NOMO-1 (cell line): ENCODE data around the gene TM4SF18.
"Not testable (repeated sequence)": the region's sequence is repeated elsewhere in the genome, so short reads cannot be mapped to it uniquely, and the experiment has no call there.

Experiments
- DNase-seq, 2 experiments: peaks; one replicate each; lab custom pipeline; 2025; ENCODE audit not compliant: unreplicated experiment in 2 of 2; lab: John Stamatoyannopoulos, UW

The TM4SF18 gene, protein sequence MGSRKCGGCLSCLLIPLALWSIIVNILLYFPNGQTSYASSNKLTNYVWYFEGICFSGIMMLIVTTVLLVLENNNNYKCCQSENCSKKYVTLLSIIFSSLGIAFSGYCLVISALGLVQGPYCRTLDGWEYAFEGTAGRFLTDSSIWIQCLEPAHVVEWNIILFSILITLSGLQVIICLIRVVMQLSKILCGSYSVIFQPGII

DNA sequence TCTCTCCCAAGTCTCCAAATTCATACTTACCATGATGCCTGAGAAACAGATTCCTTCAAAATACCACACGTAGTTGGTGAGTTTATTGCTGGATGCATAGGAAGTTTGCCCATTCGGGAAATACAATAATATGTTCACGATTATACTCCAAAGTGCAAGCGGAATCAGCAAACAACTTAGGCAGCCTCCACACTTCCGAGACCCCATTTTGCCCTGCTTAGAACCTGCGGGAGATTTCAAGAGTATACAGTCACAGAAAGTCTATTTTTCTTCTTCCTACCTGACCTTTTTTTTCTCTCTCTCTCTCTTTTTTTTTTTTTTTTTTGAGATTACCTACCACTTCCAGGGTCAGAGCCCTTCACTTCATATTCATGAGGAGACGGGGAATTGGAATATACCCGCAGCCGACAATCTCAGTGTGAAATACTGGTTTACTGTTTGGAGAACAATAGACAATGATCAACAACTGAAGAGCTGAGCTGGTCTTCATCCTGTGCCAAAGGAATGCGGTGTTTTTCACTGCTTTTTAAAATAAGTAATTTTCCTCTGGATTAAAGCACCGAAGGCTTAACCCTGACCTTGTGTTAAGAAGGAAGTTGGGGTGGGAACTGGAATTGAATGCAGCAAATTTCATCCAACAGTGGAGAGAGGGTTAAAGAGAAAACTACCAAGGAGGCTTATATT is at the start of gene TM4SF18:
TM4SF18 (minus strand) TSS at position 461 of the 684 bp plus-strand sequence; CDS start at position 207, 254 bp downstream.
- no peak for DNase-seq

DNA sequence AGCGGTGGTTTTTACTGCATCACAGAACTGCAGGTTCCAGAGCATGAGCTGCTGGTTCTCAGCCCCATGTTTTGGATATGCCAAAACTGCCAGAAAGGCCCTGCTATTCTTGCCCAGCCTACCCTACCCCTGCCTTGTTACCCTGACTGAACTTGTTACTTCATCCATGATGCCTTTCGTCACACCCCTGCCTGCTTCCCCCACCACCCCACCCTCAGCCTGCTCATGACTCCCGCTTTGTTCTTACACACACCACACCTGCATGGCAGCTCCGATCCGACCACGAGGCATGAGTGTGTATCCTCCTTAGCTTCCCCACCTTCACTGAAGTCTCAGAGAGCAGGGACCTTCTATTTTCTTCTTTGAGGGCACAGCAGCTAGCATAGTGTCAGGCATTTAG is 49.1 kb upstream of the TM4SF18 start:
- no peak for DNase-seq

DNA sequence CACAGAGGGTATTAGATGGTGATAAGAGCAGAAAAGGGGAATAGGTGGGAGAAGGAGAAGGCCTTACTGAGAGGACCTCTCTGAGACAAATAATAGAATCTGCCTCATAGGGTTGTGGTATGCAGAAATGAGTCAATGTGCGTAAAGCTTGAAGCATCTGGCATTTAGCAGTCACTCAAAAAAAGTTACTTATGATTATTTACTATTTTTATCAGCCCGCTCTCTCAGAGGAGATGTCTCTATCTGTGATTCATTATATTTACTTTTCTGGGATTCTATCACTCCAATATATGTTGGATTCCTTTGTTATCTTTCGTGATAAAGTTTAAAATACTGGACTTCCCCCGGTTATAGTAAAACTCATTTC is 48.6 kb upstream of the TM4SF18 start:
- no peak for DNase-seq

DNA sequence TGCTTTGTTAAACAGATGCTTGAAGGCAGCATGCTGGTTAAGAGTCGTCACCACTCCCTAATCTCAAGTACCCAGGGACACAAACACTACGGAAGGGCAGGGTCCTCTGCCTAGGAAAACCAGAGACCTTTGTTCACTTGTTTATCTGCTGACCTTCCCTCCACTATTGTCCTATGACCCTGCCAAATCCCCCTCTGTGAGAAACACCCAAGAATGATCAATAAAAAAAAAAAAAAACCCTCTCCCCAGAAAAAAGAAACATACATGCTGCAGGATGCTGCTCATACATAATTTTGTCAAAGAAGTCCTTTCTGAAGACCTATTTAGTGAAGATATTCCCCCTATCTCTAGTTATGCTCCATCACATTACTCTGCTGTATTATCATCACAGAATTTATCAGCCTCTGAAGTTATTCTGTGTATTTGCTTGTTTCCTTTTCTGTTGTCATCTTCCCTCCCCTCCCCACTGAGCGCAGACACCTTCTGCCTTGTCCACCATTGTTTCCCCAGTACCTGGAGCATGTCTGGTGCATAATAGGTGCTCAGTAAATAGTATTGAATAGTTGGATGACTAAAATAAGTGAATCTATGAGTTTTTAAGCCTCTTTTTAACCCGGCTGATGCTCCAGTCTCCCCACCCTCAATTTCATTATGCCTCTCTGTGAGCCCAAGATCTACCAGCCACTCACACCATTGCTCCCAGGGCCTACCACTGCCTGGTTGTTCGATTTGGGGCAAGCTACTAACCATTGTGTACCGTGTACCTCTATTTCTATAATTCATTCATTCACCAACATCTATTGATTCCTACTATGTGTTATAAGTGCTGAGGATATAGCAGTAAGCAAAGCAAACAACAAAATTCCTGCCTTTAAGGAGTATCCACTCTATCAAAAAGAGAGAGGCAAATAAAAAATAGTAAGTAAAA is 48.0 kb upstream of the TM4SF18 start:
- DNase-seq: no peak

DNA sequence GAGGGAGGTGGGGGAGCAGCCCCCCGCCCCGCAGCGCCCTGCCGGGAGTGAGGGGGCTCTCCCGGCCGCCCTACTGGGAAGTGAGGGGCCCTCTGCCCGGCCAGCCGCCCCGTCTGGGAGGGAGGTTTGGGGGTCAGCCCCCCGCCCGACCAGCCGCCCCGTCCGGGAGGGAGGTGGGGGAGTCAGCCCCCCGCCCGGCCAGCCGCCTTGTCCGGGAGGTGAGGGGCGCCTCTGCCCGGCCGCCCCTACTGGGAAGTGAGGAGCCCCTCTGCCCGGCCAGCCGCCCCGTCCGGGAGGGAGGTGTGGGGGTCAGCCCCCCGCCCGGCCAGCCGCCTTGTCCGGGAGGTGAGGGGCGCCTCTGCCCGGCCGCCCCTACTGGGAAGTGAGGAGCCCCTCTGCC is 46.8 kb upstream of the TM4SF18 start:
- not testable (repeated sequence) for DNase-seq

DNA sequence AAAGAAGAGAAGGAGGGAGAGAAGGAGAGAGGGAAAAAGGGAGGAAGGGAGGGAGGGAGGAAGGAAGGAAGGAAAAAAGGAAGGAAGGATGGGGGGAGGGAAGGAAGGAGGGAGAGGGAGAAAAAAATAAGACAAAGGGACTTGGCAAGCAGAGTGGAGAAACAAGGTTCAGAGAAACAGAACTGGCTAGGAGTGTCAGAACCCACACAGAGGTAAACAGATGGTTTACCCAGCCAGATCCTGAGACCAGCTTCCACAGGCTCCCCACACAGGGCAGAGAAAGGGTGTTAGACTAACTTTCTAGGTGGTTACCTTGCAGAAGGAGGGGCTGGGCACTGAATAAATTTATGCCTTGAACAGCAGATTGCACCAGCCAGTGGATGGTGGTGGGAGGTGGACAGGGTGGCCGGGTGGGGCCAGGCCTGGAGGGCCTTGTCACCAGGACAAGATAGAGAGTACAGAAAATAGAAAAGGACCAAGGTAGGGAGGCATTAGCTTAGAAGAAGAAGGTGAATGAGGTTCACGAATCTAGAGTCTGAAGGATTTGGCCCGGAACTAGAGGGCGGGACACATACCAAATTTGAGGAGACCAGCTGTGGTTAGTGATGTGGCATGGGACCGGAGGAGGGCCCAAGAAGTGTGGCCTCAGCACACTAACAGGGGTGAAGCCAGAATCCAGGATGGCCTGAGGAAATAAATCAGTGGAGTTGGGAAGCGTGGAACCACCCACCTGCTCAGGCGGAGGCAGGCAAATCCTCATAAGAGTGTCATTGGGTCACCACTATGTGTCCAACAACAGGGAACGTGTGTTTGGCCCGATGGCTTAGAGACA is 45.3 kb upstream of the TM4SF18 start:
- DNase-seq: no peak

DNA sequence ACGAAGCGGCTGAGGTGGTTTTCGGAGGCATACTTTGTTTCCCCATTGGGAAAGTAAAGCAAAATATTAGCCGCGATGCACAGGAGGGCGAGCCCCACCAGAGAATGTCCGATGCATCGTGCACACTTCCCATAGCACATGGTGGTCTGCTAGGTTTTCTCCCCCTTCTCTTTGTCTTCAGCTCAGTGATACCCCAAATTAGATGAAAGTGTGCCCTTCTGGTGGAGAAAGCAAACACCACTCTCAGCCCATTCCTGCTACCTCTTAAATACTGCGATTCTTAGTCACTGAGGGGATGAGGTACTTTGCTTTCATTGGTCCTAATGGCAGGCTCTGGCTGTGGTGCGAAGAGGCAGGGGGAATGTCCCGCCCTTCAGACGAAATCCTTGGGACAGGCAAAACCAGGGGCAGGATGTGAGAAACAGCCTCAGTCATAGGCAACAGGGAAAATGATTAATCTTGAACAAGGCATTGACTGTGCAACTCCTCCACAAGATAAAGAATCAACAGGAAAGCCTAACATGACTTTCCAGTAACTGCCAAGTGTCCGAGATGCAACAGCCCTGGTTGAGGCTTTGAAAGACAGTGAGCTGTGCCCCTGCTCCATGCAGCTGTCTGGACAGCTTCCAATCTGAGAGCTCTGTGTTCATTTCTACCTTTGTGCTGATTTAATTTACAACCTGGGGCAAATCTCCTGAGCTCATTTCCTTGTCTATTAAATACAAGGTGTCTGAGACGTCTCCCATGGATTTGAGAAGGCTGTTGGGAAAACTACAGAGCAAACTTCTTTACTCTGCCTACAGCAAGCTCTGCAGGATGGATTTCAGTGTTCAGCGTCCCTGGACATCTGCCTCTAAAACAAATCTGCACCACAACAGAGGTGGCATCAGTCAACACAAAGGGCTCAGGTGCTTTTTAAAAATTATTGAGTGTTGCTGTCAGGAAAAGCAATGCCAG is 44.2 kb upstream of the TM4SF18 start, which contains the start of gene TM4SF1:
TM4SF1 (minus strand) TSS at position 242 of the 957 bp plus-strand sequence; CDS start at position 140, 102 bp downstream.
- no peak for DNase-seq

DNA sequence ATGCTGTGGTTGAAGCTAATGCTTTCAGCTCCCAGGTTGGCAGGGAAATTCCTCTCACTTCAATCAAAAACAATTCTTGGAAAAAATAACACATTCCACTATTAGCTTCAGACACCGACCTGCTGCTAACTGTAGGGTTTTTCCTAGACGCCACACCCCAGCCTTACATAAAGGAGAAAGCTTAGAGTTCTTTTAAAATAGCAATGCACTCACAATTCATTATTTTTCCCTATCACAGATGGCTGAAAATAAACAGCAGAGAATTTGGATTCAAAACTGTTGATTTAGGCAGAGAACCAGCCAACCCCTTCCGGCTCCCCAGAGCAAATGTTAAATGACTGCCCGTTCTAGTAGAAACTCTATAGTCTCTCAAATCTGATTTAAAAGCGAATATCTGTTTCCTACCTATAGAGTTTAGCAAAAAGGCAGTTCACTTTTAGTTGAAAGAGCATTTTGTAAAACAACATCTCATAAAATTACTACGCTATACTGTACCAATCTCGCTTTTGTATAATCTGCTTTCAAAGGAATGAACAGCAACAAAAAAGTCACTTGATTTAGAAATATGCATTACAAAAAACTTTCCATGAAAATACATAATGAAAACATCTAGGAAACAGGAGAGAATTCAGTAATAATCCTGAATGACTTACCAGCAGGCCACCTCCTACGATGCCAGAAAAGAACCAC is 43.4 kb upstream of the TM4SF18 start:
- no peak for DNase-seq

DNA sequence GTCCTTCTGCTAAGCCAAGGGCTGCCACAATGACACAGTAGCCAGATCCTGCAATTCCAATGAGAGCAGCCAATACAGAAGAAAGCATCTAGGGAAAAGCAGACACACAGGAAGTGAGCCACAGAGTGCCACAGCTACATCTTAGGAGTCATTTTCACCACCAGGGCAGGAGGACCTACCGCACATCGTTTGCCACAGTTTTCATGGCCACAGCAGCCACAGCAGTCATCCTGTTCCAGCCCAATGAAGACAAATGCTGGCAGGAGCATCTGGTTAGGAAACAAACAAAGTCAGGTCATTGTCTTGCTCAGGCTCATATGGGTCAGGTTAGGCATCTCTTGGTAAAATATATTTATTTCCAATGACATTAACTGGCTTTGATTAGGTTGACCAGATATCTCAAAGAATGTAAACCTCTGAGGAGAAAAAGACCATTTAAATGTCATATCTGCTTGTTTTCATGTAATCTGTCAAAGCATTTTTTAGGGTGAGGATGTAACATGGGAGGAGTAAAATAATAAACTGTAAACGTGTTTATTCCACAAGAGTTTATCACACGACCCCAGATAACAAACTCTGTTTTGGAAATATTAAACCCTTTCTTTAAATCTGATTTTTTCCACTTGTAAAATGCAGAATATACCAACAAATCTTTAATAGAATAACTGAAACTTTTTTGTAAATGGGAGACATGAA is 42.2 kb upstream of the TM4SF18 start:
- no peak for DNase-seq

DNA sequence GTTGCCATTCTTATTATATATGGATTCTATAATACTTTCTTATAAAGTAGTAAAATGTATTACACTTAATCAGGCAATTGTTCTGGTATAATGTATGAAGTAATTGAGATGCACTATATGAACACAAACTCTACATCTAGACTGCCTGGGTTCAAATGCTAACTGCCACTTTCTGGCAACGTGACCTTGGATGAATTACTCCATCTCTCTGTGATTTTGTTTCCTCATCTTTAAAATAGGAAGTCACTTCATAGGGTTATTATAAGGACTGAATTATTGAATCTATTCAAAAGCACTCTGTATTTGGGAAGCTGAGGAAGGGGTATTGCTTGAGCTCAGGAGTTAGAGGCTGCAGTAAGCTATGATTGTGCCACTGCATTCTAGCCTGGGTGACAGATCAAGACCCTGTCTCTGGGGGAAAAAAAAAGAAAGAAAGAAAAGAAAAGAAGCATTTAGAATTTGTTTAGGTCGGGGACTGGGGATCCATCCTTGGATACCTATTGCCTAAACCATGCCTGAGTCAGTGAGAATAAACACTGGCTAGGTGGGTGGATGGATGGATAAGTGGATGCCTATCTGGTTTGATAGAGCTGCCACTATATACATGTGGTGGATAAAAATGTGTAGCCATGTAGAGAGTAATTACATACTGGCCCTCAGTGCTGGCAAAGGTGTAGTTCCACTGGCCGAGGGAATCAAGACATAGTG is 41.5 kb upstream of the TM4SF18 start:
- peak in 1 of 2 experiments; percentile 57 for DNase-seq

DNA sequence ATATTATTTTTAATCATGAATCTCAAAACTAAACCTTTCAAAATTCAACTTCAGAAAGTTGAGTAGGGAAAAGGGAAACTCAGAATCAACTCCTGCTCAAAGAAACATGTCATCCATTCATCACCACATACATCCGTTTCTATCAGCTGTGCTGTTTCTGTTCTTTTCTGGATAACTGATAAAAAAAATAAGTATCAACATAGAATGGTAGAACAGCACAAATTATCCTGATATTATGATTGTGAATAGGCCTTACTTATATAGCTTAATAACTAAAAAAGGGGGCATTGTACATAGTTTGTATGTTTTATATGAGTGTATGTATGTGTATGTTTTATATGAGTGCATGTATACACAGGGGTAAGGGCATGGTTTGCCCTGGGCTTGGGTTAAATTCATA is 41.0 kb upstream of the TM4SF18 start:
- DNase-seq: no peak

DNA sequence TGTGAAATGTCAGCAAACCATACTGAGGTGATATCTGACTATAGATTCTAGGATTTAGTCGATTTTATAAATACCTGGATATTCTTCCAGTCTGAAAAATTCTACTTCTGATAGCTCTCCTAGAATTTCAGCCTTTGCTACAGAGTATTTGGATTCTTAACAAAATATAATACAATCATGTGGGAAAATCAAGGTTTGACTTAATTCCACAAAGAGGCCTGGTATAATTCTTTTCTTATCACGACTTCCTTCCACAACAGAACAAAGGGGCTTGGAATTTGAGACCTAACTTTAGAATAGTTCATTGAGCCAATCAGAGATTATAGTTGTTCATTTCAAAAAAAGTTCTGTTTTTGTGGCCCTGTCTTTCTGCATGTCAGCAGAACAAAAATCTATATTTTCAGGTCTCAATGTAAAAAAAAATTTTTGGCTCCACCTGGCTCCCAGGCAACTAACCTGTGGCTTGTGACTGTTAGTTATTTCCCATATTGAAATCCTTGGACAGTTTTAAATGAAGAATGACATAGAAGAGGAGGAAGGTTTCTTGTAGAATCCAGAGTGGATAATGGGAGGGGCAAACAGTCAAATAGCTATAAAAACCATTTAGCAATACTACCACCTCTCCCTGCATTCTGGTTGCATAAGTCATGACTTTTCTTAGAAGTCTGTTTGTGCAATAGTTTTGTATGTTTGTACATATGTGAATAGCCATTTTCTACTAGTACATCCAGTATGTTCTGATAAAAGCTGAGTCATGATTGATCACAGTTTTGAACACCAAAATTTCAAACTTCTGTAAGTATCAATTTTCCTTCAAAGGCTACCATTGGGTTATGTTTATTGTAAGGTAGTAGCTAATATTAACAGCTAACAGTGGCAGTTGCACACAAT is 40.0 kb upstream of the TM4SF18 start:
- peak; percentile 37 to 95 for DNase-seq

DNA sequence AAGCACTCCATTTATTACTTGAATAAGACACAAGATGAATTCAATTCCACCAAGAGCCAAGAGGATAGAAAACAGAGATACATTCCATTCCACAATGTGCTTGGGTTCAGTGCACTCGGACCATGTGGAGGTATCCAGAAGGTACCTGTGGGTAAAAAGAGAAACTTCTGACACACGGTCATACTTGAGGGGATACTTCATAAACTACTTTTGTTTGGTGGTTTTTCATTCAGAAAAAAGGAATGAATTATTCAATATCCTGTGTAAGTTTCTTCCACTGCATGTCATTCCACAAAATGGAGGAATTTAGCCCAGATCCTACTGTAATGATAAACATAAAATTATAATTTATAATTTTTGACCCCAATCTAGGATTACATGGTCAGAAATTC is 38.3 kb upstream of the TM4SF18 start:
- no peak for DNase-seq

DNA sequence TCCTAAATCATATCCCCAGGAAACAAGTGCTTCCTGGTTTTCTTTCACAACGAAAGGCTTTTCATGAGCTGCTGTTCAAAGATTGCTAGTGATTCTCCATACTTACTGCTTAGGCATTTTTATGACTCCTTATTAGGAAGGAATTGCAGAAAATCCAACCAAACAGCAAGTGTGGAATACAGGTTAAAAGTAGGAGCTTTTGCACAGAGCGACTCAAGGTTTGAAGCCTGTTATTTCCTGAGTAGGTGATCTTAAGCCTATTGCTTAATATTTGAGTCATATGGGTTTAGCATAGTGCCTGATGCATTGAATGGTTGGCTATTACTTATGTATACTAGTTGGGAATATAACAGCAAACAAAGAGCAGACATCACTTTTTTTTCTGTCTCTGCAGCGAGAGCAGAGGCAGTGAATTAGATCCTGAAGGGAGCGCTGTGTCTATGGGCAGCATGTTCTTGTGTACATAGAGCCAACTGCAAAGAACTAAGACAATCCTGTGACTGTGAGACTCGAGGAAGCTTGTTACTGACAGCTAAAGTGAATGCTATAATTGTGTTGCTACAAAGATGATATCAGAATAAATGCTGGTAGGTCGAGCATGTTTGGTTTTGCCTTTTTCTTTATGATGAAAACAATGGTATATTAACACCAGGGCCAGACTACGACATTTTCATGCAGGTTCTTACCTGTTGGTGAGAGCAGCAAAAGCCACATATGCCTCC is 37.7 kb upstream of the TM4SF18 start:
- DNase-seq: peak; percentile 17 to 75

DNA sequence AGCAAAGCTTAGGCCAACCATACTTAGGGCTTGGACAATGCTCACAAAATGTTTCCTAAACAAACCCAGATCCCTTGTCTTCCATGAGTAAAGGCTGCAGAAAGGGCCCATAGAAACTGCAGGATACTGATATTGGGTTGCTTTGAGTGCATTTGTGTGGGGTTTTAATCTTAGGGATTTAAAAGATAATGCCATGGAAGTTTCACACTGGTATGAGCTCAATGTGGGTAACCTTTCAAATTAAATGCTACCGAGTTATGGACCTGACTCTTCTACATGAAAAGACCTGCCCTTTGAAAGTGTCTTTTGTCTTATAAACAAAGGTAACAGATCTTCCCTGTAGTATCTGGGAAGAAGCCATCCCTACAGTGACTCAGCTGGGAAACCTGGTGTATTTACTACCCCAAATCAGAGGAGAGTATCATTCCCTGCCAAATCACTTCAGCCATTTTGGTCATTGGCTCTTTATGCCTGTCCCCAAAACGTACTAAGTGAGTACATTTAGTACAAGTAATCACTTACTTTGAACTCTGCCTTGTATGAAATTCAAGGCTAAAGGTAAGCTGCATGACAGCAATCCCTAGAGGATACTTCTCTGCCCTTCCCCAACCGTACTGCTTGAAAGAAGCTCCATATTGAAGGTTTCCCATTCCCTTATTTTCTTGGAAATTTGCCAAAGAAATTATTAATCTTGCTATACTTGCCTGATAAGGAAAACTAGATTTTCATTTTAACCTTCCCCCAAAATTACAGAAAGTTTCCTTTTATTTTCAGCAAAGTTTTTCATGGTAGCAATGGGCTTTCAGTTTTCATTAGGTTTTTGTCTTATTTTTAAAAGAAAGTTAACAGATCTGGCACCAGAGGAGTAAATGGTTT is 36.8 kb upstream of the TM4SF18 start:
- DNase-seq: no peak
